HEK293 (cell line): ENCODE results near the gene SUPT5H.

ENCODE experiments used
- AEBP2 ChIP-seq: fragments of 450-650 bp; formaldehyde crosslinking; IDR thresholded peaks from 2 replicates; pipeline ENCODE4 v1.5.1; 2016; ENCODE audit warnings: missing biosample characterization, missing genetic modification characterization, borderline replicate concordance
- TCF7L2 ChIP-seq: IDR thresholded peaks from 2 replicates; pipeline ENCODE4 v1.6.1; 2011; ENCODE audit warnings: low read depth, mild to moderate bottlenecking, inconsistent platforms, low read length, moderate library complexity, borderline replicate concordance
- TRIM28 ChIP-seq: IDR thresholded peaks from 2 replicates; pipeline ENCODE4 v1.6.1; 2011; ENCODE audit warnings: low read length, control low read depth, borderline replicate concordance
- ZBTB11 ChIP-seq: fragments of 450-650 bp; formaldehyde crosslinking; conservative IDR thresholded peaks from 2 replicates; pipeline ENCODE4 v1.5.1; 2016; ENCODE audit warnings: low read depth, missing biosample characterization, missing genetic modification characterization
- ZBTB21 ChIP-seq: fragments of 450-650 bp; formaldehyde crosslinking; IDR thresholded peaks from 2 replicates; pipeline ENCODE4 v1.5.1; 2017; ENCODE audit warnings: missing biosample characterization, missing genetic modification characterization
- ZBTB26 ChIP-seq: fragments of 450-650 bp; formaldehyde crosslinking; optimal IDR thresholded peaks from 2 replicates; pipeline ENCODE3; 2016; ENCODE audit warnings: missing biosample characterization, mild to moderate bottlenecking, missing genetic modification characterization
- ZFP41 ChIP-seq: fragments of 450-650 bp; formaldehyde crosslinking; IDR thresholded peaks from 2 replicates; pipeline ENCODE4 v1.5.1; 2016; ENCODE audit warnings: missing biosample characterization, missing genetic modification characterization, borderline replicate concordance
- ZNF121 ChIP-seq: fragments of 450-650 bp; formaldehyde crosslinking; IDR thresholded peaks from 2 replicates; pipeline ENCODE4 v1.5.1; 2016; ENCODE audit warnings: missing biosample characterization, missing genetic modification characterization
- ZNF133 ChIP-seq: fragments of 450-650 bp; formaldehyde crosslinking; IDR thresholded peaks from 2 replicates; pipeline ENCODE4 v1.5.1; 2016; ENCODE audit warnings: missing biosample characterization, missing genetic modification characterization
- ZNF174 ChIP-seq: fragments of 450-650 bp; formaldehyde crosslinking; IDR thresholded peaks from 2 replicates; pipeline ENCODE4 v1.5.0; 2017; ENCODE audit warnings: missing biosample characterization, mild to moderate bottlenecking, missing genetic modification characterization
- ZNF239 ChIP-seq: fragments of 450-650 bp; formaldehyde crosslinking; IDR thresholded peaks from 2 replicates; pipeline ENCODE4 v1.5.1; 2016; ENCODE audit warnings: missing biosample characterization, missing genetic modification characterization
- ZNF26 ChIP-seq: fragments of 450-650 bp; formaldehyde crosslinking; IDR thresholded peaks from 2 replicates; pipeline ENCODE4 v1.5.1; 2016; ENCODE audit warnings: missing biosample characterization, missing genetic modification characterization
- ZNF37A ChIP-seq: fragments of 450-650 bp; IDR thresholded peaks from 2 replicates; pipeline ENCODE4 v1.5.1; 2018; ENCODE audit warnings: missing biosample characterization, missing genetic modification characterization
- ZNF510 ChIP-seq: fragments of 450-650 bp; formaldehyde crosslinking; IDR thresholded peaks from 2 replicates; pipeline ENCODE4 v1.5.1; 2018; ENCODE audit warnings: mild to moderate bottlenecking, missing genetic modification characterization, missing biosample characterization; ENCODE audit not compliant: insufficient replicate concordance
- ZNF600 ChIP-seq: fragments of 450-650 bp; formaldehyde crosslinking; IDR thresholded peaks from 2 replicates; pipeline ENCODE4 v1.5.1; 2016; ENCODE audit warnings: missing biosample characterization, missing genetic modification characterization
- ZNF626 ChIP-seq: fragments of 450-650 bp; sonication (Bioruptor Pico); formaldehyde crosslinking; IDR thresholded peaks from 2 replicates; pipeline ENCODE4 v1.5.1; 2018; ENCODE audit warnings: missing biosample characterization, missing genetic modification characterization, inconsistent platforms
- ZNF660 ChIP-seq: fragments of 450-650 bp; IDR thresholded peaks from 2 replicates; pipeline ENCODE4 v1.5.1; 2018; ENCODE audit warnings: missing biosample characterization, mild to moderate bottlenecking, missing genetic modification characterization
- ZSCAN30 ChIP-seq: fragments of 450-650 bp; IDR thresholded peaks from 2 replicates; pipeline ENCODE4 v1.5.1; 2018; ENCODE audit warnings: missing biosample characterization, mild to moderate bottlenecking, missing genetic modification characterization, moderate library complexity

Gene SUPT5H

GRCh38 chr19:39401549-39402345, 43.6 kb upstream of the SUPT5H start (continued):
- no peak for TF ChIP-seq TRIM28
- no peak for TF ChIP-seq ZBTB26 (tag by site-specific recombination)
- TF ChIP-seq ZNF510 (tag by site-specific recombination): no peak
- no peak for TF ChIP-seq ZBTB11
- no peak for TF ChIP-seq ZNF174 (tag by site-specific recombination)
- no peak for TF ChIP-seq ZNF626 (tag by site-specific recombination)
- TF ChIP-seq ZBTB21 (tag by site-specific recombination): 0 out of 2 replicates have a peak, but pooled peaks have one; percentile 19
- TF ChIP-seq ZNF121 (tag by site-specific recombination): peak; percentile 95
- no peak for TF ChIP-seq ZNF37A
- 0 out of 2 replicates have a peak, but pooled peaks have one; percentile 17 for TF ChIP-seq ZNF600 (tag by site-specific recombination)
- no peak for TF ChIP-seq ZNF26 (tag by site-specific recombination)
- no peak for TF ChIP-seq ZNF660 (tag by site-specific recombination)
- no peak for TF ChIP-seq ZNF239 (tag by site-specific recombination)
- no peak for TF ChIP-seq TCF7L2
- TF ChIP-seq ZSCAN30 (tag by site-specific recombination): no peak
- no peak for TF ChIP-seq AEBP2
- no peak for TF ChIP-seq ZNF133 (tag by site-specific recombination)
- TF ChIP-seq ZFP41: no peak
